Measurements from ENCODE around the gene SAP25. TPM values are rescaled to one million over a fixed set of nuclear protein-coding genes. Genes with fewer than 3 reads are reported as not detected.

Gene SAP25
- total RNA-seq, 1 donor from 2014 or later: 24.1 TPM

Other genes with a start within 250 kb of the SAP25 start
- 65.8 and 79.4 TPM in 2 replicates for gene PILRB, start 215.8 kb downstream of the SAP25 start, total RNA-seq
- 2.1 and 2.2 TPM in 2 replicates for gene PILRA, start 200.4 kb downstream of the SAP25 start, total RNA-seq
- gene ZCWPW1, start 145.2 kb downstream of the SAP25 start, total RNA-seq: 10.8 and 15.2 TPM in 2 replicates
- 61.0 and 65.5 TPM in 2 replicates for gene MEPCE, start 144.1 kb downstream of the SAP25 start, total RNA-seq
- 41.2 and 45.0 TPM in 2 replicates for gene PPP1R35, start 137.4 kb downstream of the SAP25 start, total RNA-seq
- 2.3 and 2.7 TPM in 2 replicates for gene SPACDR, start 109.6 kb downstream of the SAP25 start, total RNA-seq
- 60.2 and 68.7 TPM in 2 replicates for gene TSC22D4, start 94.7 kb downstream of the SAP25 start, total RNA-seq
- not detected in 2 replicates for gene NYAP1, start 90.0 kb downstream of the SAP25 start, total RNA-seq
- gene AGFG2, start 34.7 kb downstream of the SAP25 start, total RNA-seq: 9.5 and 10.8 TPM in 2 replicates
- 137 and 174 TPM in 2 replicates for gene LRCH4, start 12.2 kb upstream of the SAP25 start, total RNA-seq
- 0.29 and 1.9 TPM in 2 replicates for gene FBXO24, start 12.4 kb upstream of the SAP25 start, total RNA-seq
- gene PCOLCE, start 28.5 kb upstream of the SAP25 start, total RNA-seq: 5.4 and 5.8 TPM in 2 replicates
- gene MOSPD3, start 38.6 kb upstream of the SAP25 start, total RNA-seq: 10.5 and 11.9 TPM in 2 replicates
- gene TFR2, start 67.7 kb upstream of the SAP25 start, total RNA-seq: 7.5 and 8.5 TPM in 2 replicates
- not detected in 2 replicates for gene ACTL6B, start 82.5 kb upstream of the SAP25 start, total RNA-seq
- 129 and 132 TPM in 2 replicates for gene GNB2, start 99.8 kb upstream of the SAP25 start, total RNA-seq
- gene GIGYF1, start 120.3 kb upstream of the SAP25 start, total RNA-seq: 66.5 and 76.6 TPM in 2 replicates
- gene POP7, start 132.2 kb upstream of the SAP25 start, total RNA-seq: 21.5 and 21.7 TPM in 2 replicates
- not detected in 2 replicates for gene EPO, start 146.6 kb upstream of the SAP25 start, total RNA-seq
- gene ZAN, start 159.7 kb upstream of the SAP25 start, total RNA-seq: not detected in 2 replicates